Measurements from ENCODE around the gene NCBP1.
"Not testable (repeated sequence)": the region's sequence is repeated elsewhere in the genome, so short reads cannot be mapped to it uniquely, and the experiment has no call there.

Gene NCBP1

GRCh38 chr9:97682242-97682641 lies 48.6 kb downstream of the NCBP1 start:
- H3K36me3 ChIP-seq (ENCODE audit: control insufficient read depth in 1 of 2, insufficient read depth in 2 of 2, low read length in 2 of 2), result peaks cover 54 to 74% of the 10 kb centered on the region in 2 donors
- no peaks in the 10 kb centered on the region for H3K9me3 ChIP-seq (ENCODE audit: control insufficient read depth in 1 of 2, low read length in 2 of 2)

DNA sequence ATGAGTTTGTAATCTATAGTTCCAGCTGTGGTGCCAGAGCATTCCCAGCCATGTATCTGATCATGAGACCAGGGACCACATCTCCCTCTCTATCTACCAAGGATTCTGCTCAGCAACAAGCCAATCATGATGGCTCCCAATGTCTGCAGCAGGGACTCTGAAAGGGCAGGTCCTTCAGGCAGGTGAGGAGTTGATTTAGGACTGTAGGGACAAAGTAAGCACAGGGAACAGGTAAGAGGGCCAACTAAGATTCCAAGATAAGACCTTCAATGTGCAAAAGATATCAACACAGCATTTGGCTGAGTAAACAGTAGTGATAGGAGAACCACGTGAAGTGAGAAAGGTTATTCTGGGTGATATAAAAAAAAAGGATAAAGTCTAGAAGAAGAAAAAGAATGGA lies 55.0 kb downstream of the NCBP1 start:
- H3K4me3 ChIP-seq (ENCODE audit: low read depth in 1 of 2, low read length in 2 of 2), result no peak overlapping the region
- H3K27me3 ChIP-seq (ENCODE audit: low read depth, low read length), result no peaks in the 10 kb centered on the region
- peaks cover 35 to 61% of the 10 kb centered on the region in 2 donors for H3K36me3 ChIP-seq (ENCODE audit: control insufficient read depth in 1 of 2, insufficient read depth in 2 of 2, low read length in 2 of 2)
- H3K4me1 ChIP-seq (ENCODE audit: control insufficient read depth in 1 of 2, insufficient read depth in 2 of 2, low read length in 2 of 2), result peaks cover 0 to 3% of the 10 kb centered on the region in 2 donors
- no peaks in the 10 kb centered on the region for H3K9me3 ChIP-seq (ENCODE audit: control insufficient read depth in 1 of 2, low read length in 2 of 2)
- H3K27ac ChIP-seq (ENCODE audit: low read length), result no peak overlapping the region

More at GRCh38 chr9:97682242-97682641, 48.6 kb downstream of the NCBP1 start:
- Histone ChIP-seq H3K27me3 (ENCODE audit: low read depth, low read length) (no peaks in the 10 kb centered on the region), H3K4me3 (ENCODE audit: low read depth in 1 of 2, low read length in 2 of 2) (no peak overlapping the region), H3K4me1 (ENCODE audit: control insufficient read depth in 1 of 2, insufficient read depth in 2 of 2, low read length in 2 of 2) (no peaks in the 10 kb centered on the region), H3K27ac (ENCODE audit: low read length) (no peak overlapping the region)

DNA sequence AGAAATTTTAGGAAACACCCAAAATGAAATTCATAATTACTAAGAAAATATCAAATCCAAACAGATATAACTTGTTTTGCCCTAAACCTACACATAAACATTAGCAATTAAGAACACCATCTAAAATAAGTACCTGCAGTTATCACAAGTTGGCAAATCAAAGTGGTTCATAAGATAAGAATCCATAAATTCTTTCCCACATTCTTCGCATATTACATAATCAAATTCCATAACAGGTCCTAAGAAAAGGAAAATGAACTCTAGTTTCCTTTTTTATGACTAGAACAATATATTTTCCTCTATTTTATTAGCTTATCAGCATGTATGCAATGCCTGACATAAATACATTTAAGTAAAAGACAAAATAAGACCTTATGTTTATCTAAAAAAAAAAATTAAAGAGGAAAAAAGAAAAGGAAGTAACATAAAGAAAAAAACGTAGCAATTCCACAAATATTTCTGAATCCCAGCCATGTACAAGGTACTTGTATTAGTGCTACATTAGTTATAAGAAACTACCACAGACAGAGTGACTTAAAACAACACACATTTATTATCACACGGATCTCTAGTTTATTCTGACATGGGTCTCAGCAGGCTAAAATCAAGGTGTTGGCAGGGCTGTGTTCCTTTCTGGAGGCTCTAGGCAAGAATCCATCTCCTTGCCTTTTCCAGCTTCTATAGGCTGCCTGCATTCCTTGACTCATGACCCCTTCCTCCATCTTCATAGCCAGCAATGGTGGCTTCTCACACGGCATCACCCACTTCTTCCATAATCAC lies 56.0 kb downstream of the NCBP1 start:
- peaks cover 26 to 51% of the 10 kb centered on the region in 2 donors for H3K36me3 ChIP-seq (ENCODE audit: control insufficient read depth in 1 of 2, insufficient read depth in 2 of 2, low read length in 2 of 2)
- H3K4me1 ChIP-seq (ENCODE audit: control insufficient read depth in 1 of 2, insufficient read depth in 2 of 2, low read length in 2 of 2), result peaks cover 0 to 9% of the 10 kb centered on the region in 2 donors

DNA sequence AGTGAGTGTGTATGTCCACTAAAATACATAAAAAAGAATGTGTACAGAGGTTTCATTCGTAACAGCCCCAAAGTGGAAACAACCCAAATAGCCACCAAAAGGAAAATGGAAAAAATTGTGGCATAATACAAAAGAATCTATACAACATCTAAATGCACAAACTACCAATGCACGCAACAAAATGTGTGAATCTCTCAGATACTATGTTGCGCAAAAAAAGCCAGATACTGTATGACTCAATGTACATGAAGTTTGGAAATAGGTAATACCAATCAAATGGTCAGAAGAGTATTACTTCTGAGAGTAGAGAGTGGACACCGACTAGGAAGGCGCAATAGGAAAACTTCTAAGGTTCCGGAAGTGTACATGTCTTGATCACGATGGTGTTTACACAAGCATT lies 61.1 kb downstream of the NCBP1 start:
- peaks cover 11 to 26% of the 10 kb centered on the region in 2 donors for H3K4me1 ChIP-seq (ENCODE audit: control insufficient read depth in 1 of 2, insufficient read depth in 2 of 2, low read length in 2 of 2)
- peak overlapping the region; percentile 22 to 77 for H3K4me3 ChIP-seq (ENCODE audit: low read depth in 1 of 2, low read length in 2 of 2)
- H3K27me3 ChIP-seq (ENCODE audit: low read depth, low read length), result no peaks in the 10 kb centered on the region
- H3K27ac ChIP-seq (ENCODE audit: low read length), result no peak overlapping the region
- H3K36me3 ChIP-seq (ENCODE audit: control insufficient read depth in 1 of 2, insufficient read depth in 2 of 2, low read length in 2 of 2), result peaks cover 3 to 15% of the 10 kb centered on the region in 2 donors
- no peaks in the 10 kb centered on the region for H3K9me3 ChIP-seq (ENCODE audit: control insufficient read depth in 1 of 2, low read length in 2 of 2)

More for the DNA sequence above, 56.0 kb downstream of the NCBP1 start:
- Histone ChIP-seq H3K4me3 (ENCODE audit: low read depth in 1 of 2, low read length in 2 of 2) (no peak overlapping the region), H3K27me3 (ENCODE audit: low read depth, low read length) (no peaks in the 10 kb centered on the region), H3K9me3 (ENCODE audit: control insufficient read depth in 1 of 2, low read length in 2 of 2) (no peaks in the 10 kb centered on the region), H3K27ac (ENCODE audit: low read length) (no peak overlapping the region)

- peaks cover 11 to 26% of the 10 kb centered on the region in 2 donors for H3K4me1 ChIP-seq (ENCODE audit: control insufficient read depth in 1 of 2, insufficient read depth in 2 of 2, low read length in 2 of 2)
- H3K27me3 ChIP-seq (ENCODE audit: low read depth, low read length), result no peaks in the 10 kb centered on the region
- peak overlapping the region; percentile 77 to 83 for H3K4me3 ChIP-seq (ENCODE audit: low read depth in 1 of 2, low read length in 2 of 2)
- peaks cover 3 to 15% of the 10 kb centered on the region in 2 donors for H3K36me3 ChIP-seq (ENCODE audit: control insufficient read depth in 1 of 2, insufficient read depth in 2 of 2, low read length in 2 of 2)
- H3K9me3 ChIP-seq (ENCODE audit: control insufficient read depth in 1 of 2, low read length in 2 of 2), result no peaks in the 10 kb centered on the region
- no peak overlapping the region for H3K27ac ChIP-seq (ENCODE audit: low read length)
Measured at GRCh38 chr9:97695390-97695789, 61.8 kb downstream of the NCBP1 start.

DNA sequence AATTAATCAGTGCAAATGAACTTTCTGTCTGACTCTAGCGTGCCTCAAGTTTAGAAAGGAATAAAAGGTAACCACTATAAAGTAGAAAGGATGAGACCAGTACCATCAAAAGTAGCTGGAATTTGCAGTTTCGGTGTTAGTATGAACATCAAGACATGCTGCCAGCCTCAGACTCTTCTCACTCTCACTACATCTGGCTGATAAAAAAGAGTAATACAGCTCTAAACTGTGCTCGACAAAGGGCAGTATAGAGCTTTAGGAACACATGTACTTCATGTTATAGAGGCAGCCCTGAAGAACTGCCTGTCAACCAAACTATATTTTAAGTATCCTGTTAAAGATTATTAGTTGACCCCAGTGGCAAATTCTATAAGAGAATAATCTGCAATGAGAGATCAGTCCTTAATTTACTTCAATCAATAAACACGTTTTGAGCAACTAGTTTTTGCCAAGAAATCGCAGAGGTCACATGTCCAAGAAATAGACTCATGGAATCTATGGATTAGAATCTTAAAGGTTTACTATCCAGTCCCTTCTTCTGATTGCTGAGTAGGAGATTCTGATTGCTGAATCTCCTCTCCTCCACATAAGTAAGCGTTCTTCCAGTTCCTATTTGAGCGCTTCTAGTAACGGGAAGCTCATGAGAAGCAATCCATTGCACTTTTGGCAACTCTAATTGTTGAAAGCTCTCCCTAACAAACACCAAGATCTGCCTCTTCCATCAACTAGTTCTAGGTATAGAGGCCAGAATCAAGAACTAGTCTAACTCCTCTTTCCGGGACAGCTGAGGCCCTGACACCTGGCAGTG lies 62.6 kb downstream of the NCBP1 start:
- Histone ChIP-seq H3K27ac (ENCODE audit: low read length) (peak overlapping the region; percentile 77), H3K4me3 (ENCODE audit: low read depth in 1 of 2, low read length in 2 of 2) (peak overlapping the region; percentile 77 to 83), H3K4me1 (ENCODE audit: control insufficient read depth in 1 of 2, insufficient read depth in 2 of 2, low read length in 2 of 2) (peaks cover 11 to 26% of the 10 kb centered on the region in 2 donors), H3K9me3 (ENCODE audit: control insufficient read depth in 1 of 2, low read length in 2 of 2) (no peaks in the 10 kb centered on the region), H3K36me3 (ENCODE audit: control insufficient read depth in 1 of 2, insufficient read depth in 2 of 2, low read length in 2 of 2) (peaks cover 0 to 10% of the 10 kb centered on the region in 2 donors), H3K27me3 (ENCODE audit: low read depth, low read length) (no peaks in the 10 kb centered on the region)

- peak within 1 kb of the TSS; percentile 82 for H3K27ac ChIP-seq (ENCODE audit: low read length)
- H3K27me3 ChIP-seq (ENCODE audit: low read depth, low read length), result no peaks in the 10 kb centered on the region
- no peaks in the 10 kb centered on the region for H3K9me3 ChIP-seq (ENCODE audit: control insufficient read depth in 1 of 2, low read length in 2 of 2)
- H3K4me3 ChIP-seq (ENCODE audit: low read depth in 1 of 2, low read length in 2 of 2), result peak within 1 kb of the TSS; percentile 77 to 83
- peaks cover 0 to 3% of the 10 kb centered on the region in 2 donors for H3K36me3 ChIP-seq (ENCODE audit: control insufficient read depth in 1 of 2, insufficient read depth in 2 of 2, low read length in 2 of 2)
- H3K4me1 ChIP-seq (ENCODE audit: control insufficient read depth in 1 of 2, insufficient read depth in 2 of 2, low read length in 2 of 2), result peaks cover 11 to 26% of the 10 kb centered on the region in 2 donors
Measured at GRCh38 chr9:97696803-97697601, 63.4 kb downstream of the NCBP1 start, which contains the start of gene XPA. TSS of gene XPA (minus strand) at chr9:97697340. CDS start at chr9:97697292, 48 bp downstream.

DNA sequence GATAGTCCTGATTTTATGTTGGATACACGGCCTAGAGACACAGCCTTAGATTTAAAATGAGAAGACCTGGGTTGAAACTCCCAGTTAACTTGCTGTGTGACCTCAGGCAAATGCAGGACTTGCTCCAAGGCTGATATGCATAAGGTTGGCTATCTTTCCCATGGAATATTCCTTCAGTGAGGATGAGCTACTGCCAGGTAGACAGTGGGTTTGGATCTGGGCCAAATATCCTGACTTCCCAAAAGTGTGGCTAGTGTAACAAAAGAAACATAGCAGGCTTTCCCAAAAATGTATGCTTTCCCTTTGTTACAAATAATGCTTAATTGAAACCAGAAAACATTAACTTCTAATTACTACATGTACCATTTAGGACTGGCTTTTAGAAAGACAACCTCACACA lies 64.2 kb downstream of the NCBP1 start:
- Histone ChIP-seq H3K4me1 (ENCODE audit: control insufficient read depth in 1 of 2, insufficient read depth in 2 of 2, low read length in 2 of 2) (peaks cover 11 to 26% of the 10 kb centered on the region in 2 donors), H3K27ac (ENCODE audit: low read length) (peak overlapping the region; percentile 82), H3K4me3 (ENCODE audit: low read depth in 1 of 2, low read length in 2 of 2) (peak overlapping the region; percentile 77 to 83)

DNA sequence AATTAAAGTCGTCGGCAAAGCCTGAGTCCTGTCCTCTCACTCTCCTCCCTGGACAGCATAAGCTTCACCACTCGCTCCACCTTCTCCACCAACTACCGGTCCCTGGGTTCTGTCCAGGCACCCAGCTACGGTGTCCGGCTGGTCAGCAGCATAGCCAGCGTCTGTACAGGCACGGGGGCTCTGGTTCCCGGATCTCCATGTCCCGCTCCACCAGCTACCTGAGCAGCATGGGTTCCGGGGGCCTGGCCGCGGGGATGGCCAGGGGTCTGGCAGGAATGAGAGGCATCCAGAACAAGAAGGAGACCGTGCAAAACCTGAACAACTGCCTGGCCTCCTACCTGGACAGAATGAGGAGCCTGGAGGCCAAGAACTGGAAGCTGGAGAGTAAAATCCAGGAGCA lies 65.2 kb downstream of the NCBP1 start:
- Histone ChIP-seq H3K4me3 (ENCODE audit: low read depth in 1 of 2, low read length in 2 of 2) (no peak overlapping the region), H3K27ac (ENCODE audit: low read length) (no peak overlapping the region), H3K27me3 (ENCODE audit: low read depth, low read length) (no peaks in the 10 kb centered on the region), H3K9me3 (ENCODE audit: control insufficient read depth in 1 of 2, low read length in 2 of 2) (no peaks in the 10 kb centered on the region), H3K4me1 (ENCODE audit: control insufficient read depth in 1 of 2, insufficient read depth in 2 of 2, low read length in 2 of 2) (peaks cover 11 to 21% of the 10 kb centered on the region in 2 donors), H3K36me3 (ENCODE audit: control insufficient read depth in 1 of 2, insufficient read depth in 2 of 2, low read length in 2 of 2) (peaks cover 0 to 2% of the 10 kb centered on the region in 2 donors)

More for the DNA sequence above, 64.2 kb downstream of the NCBP1 start:
- Histone ChIP-seq H3K9me3 (ENCODE audit: control insufficient read depth in 1 of 2, low read length in 2 of 2) (no peaks in the 10 kb centered on the region), H3K36me3 (ENCODE audit: control insufficient read depth in 1 of 2, insufficient read depth in 2 of 2, low read length in 2 of 2) (no peaks in the 10 kb centered on the region), H3K27me3 (ENCODE audit: low read depth, low read length) (no peaks in the 10 kb centered on the region)

GRCh38 chr9:97699281-97699680 lies 65.7 kb downstream of the NCBP1 start:
- not testable (repeated sequence) for H3K27me3 ChIP-seq (ENCODE audit: low read depth, low read length); H3K36me3 ChIP-seq (ENCODE audit: control insufficient read depth in 1 of 2, insufficient read depth in 2 of 2, low read length in 2 of 2); H3K27ac ChIP-seq (ENCODE audit: low read length); H3K4me3 ChIP-seq (ENCODE audit: low read depth in 1 of 2, low read length in 2 of 2); H3K9me3 ChIP-seq (ENCODE audit: control insufficient read depth in 1 of 2, low read length in 2 of 2)
- H3K4me1 ChIP-seq (ENCODE audit: control insufficient read depth in 1 of 2, insufficient read depth in 2 of 2, low read length in 2 of 2), result peaks cover 11 to 19% of the 10 kb centered on the region in 2 donors

All from muscle layer of duodenum (tissue), 2 donors.